Activated CD4-positive, alpha-beta T cell treated with anti-CD3 and anti-CD28 coated beads for 36 hours (primary cell): ENCODE data around the gene POLR2F. TPM values are rescaled to one million over a fixed set of nuclear protein-coding genes. Genes with fewer than 3 reads are reported as not detected.
"Not testable (repeated sequence)": the region's sequence is repeated elsewhere in the genome, so short reads cannot be mapped to it uniquely, and the experiment has no call there.

Experiments used
- ATAC-seq: fragments of 200-7000 bp; cut with Tn5 transposase; one replicate; pipeline ENCODE4 v1.10.0; 2021; ENCODE audit warnings: mild to moderate bottlenecking, moderate library complexity
- CTCF ChIA-PET: fragments of 350-600 bp; sonication (Branson Sonifier 250); formaldehyde crosslinking; loops from one replicate; lab custom pipeline; 2021; ENCODE audit warnings: antibody characterized with exemption; lab: Charles Lee
- POLR2A ChIA-PET: fragments of 350-600 bp; sonication (Branson Sonifier 250); formaldehyde crosslinking; loops from one replicate; lab custom pipeline; 2021; ENCODE audit warnings: antibody characterized with exemption, inconsistent platforms; lab: Charles Lee
- DNase-seq: peaks from one replicate; pipeline ENCODE4 v3.0.0-alpha.2; 2020
- H3K27ac Mint-ChIP-seq: one replicate; pipeline ENCODE4 v1.8.0; 2021; ENCODE audit warnings: mixed read lengths
- H3K27me3 Mint-ChIP-seq: one replicate; pipeline ENCODE4 v1.8.0; 2021; ENCODE audit warnings: mixed read lengths
- H3K36me3 Mint-ChIP-seq: one replicate; pipeline ENCODE4 v1.8.0; 2021; ENCODE audit warnings: low read depth, mixed read lengths
- H3K4me1 Mint-ChIP-seq: one replicate; pipeline ENCODE4 v1.8.0; 2021; ENCODE audit warnings: mixed read lengths
- H3K4me3 Mint-ChIP-seq: one replicate; pipeline ENCODE4 v1.8.0; 2021; ENCODE audit warnings: mild to moderate bottlenecking, moderate library complexity, mixed read lengths
- H3K9me3 Mint-ChIP-seq: one replicate; pipeline ENCODE4 v1.8.0; 2021; ENCODE audit warnings: low read depth, mixed read lengths
- intact Hi-C, 2 experiments: fragments of 100-400 bp; cut with DNase I in 1 of 2; cut with micrococcal nuclease in 1 of 2; formaldehyde crosslinking; loops; one replicate each; pipeline versions ENCODE4 v1.14.2 to v1.15.1; 2022 to 2024; cut with DNase I, micrococcal nuclease
- total RNA-seq, 2 experiments: library from RNA; stranded (reverse); gene quantifications; one replicate each; pipeline ENCODE4 v1.2.3, GENCODE V29; 2021

Gene POLR2F
- total RNA-seq, 2 experiments from 2014 or later: 70.5 to 77.8 TPM

- Mint-ChIP-seq H3K4me3 (no peak overlapping the region), H3K27ac (no peak overlapping the region), H3K4me1 (peaks cover 11% of the 10 kb centered on the region), H3K36me3 (peaks cover 6% of the 10 kb centered on the region), H3K27me3 (no peaks in the 10 kb centered on the region), H3K9me3 (no peaks in the 10 kb centered on the region)
- ATAC-seq: peak; percentile 100
- POLR2A ChIA-PET: interaction anchor here (1.0 to 1.4 kb wide), 2 partner anchors 23 to 27 kb away, joined by 3 read pairs; no protein-coding TSS in a partner anchor
- CTCF ChIA-PET: interaction anchor here (0.6 to 4.7 kb wide), 13 partner anchors 18 to 1734 kb away, joined by 3 to 20 read pairs (median 4); partner anchors contain the start of genes C22orf23, MICALL1 and POLR2F
- DNase-seq: peak; percentile 94
- intact Hi-C loops: loop anchor here (1.0 to 10.0 kb wide), 5 partner anchors 19 to 117 kb away; partner anchors contain the start of genes C22orf23 (in 2 of the 2), POLR2F (in 2 of the 2) and MICALL1 (in 1 of the 2)
These were observed 19.7 kb upstream of the POLR2F start for GRCh38 chr22:37933711-37934376.

- intact Hi-C loops: no loop called here
- DNase-seq: no peak
- Mint-ChIP-seq H3K4me3 (no peak overlapping the region), H3K9me3 (no peaks in the 10 kb centered on the region), H3K36me3 (peaks cover 6% of the 10 kb centered on the region), H3K27ac (no peak overlapping the region), H3K4me1 (no peaks in the 10 kb centered on the region), H3K27me3 (no peaks in the 10 kb centered on the region)
- CTCF ChIA-PET: interaction anchor here (1.4 to 1.9 kb wide), 2 partner anchors 12 to 35 kb away, joined by 4 read pairs; partner anchors contain the start of genes C22orf23, MICALL1 and POLR2F
- ATAC-seq: no peak
- POLR2A ChIA-PET: no interaction called here
These were observed 12.7 kb upstream of the POLR2F start for GRCh38 chr22:37940698-37941376.

GRCh38 chr22:37942133-37942532, 11.4 kb upstream of the POLR2F start:
- intact Hi-C loops: no loop called here
- no peaks in the 10 kb centered on the region for H3K27me3 Mint-ChIP-seq
- ChIA-PET POLR2A (interaction anchor here (0.5 kb wide), 1 partner anchor 459 kb away, joined by 3 read pairs; no protein-coding TSS in a partner anchor), CTCF (no interaction called here)
- no peaks in the 10 kb centered on the region for H3K4me1 Mint-ChIP-seq
- H3K27ac Mint-ChIP-seq: no peak overlapping the region
- peaks cover 6% of the 10 kb centered on the region for H3K36me3 Mint-ChIP-seq
- H3K4me3 Mint-ChIP-seq: no peak overlapping the region
- DNase-seq: no peak
- no peak for ATAC-seq
- H3K9me3 Mint-ChIP-seq: no peaks in the 10 kb centered on the region

GRCh38 chr22:37943136-37943824, 10.2 kb upstream of the POLR2F start:
- POLR2A ChIA-PET: no interaction called here
- H3K9me3 Mint-ChIP-seq: no peaks in the 10 kb centered on the region
- CTCF ChIA-PET: interaction anchor here (0.6 to 0.7 kb wide), 2 partner anchors 15 to 40 kb away, joined by 3 read pairs; no protein-coding TSS in a partner anchor

GRCh38 chr22:37943825-37944198, 9.7 kb upstream of the POLR2F start:
- no peak overlapping the region for H3K4me3 Mint-ChIP-seq
- H3K9me3 Mint-ChIP-seq: no peaks in the 10 kb centered on the region
- DNase-seq: no peak
- H3K36me3 Mint-ChIP-seq: no peaks in the 10 kb centered on the region
- H3K27ac Mint-ChIP-seq: no peak overlapping the region
- ChIA-PET POLR2A (no interaction called here), CTCF (interaction anchor here (0.6 to 0.7 kb wide), 2 partner anchors 16 to 41 kb away, joined by 3 read pairs; no protein-coding TSS in a partner anchor)
- intact Hi-C loops: no loop called here
- no peaks in the 10 kb centered on the region for H3K27me3 Mint-ChIP-seq
- no peak for ATAC-seq
- H3K4me1 Mint-ChIP-seq: no peaks in the 10 kb centered on the region

More at GRCh38 chr22:37943136-37943824, 10.2 kb upstream of the POLR2F start:
- intact Hi-C loops: no loop called here
- H3K4me3 Mint-ChIP-seq: no peak overlapping the region
- no peak overlapping the region for H3K27ac Mint-ChIP-seq
- no peaks in the 10 kb centered on the region for H3K4me1 Mint-ChIP-seq
- DNase-seq: no peak
- H3K27me3 Mint-ChIP-seq: no peaks in the 10 kb centered on the region
- no peaks in the 10 kb centered on the region for H3K36me3 Mint-ChIP-seq
- no peak for ATAC-seq

GRCh38 chr22:37944423-37944822, 9.1 kb upstream of the POLR2F start:
- CTCF ChIA-PET, POLR2A ChIA-PET, H3K27me3 Mint-ChIP-seq, H3K27ac Mint-ChIP-seq, H3K4me1 Mint-ChIP-seq, H3K9me3 Mint-ChIP-seq, intact Hi-C loops, ATAC-seq, H3K36me3 Mint-ChIP-seq, H3K4me3 Mint-ChIP-seq, DNase-seq: not testable (repeated sequence)

GRCh38 chr22:37947142-37947795, 6.2 kb upstream of the POLR2F start:
- H3K27me3 Mint-ChIP-seq, H3K36me3 Mint-ChIP-seq, CTCF ChIA-PET, H3K4me3 Mint-ChIP-seq, H3K27ac Mint-ChIP-seq, H3K9me3 Mint-ChIP-seq, ATAC-seq, H3K4me1 Mint-ChIP-seq, intact Hi-C loops, DNase-seq: not testable (repeated sequence)
- POLR2A ChIA-PET: interaction anchor here (0.6 kb wide), 1 partner anchor 42 kb away, joined by 3 read pairs; no protein-coding TSS in a partner anchor

- no peak for ATAC-seq
- CTCF ChIA-PET: interaction anchor here (0.6 to 1.3 kb wide), 2 partner anchors 17 to 318 kb away, joined by 3 to 6 read pairs; no protein-coding TSS in a partner anchor
These were observed 2.2 kb upstream of the POLR2F start for GRCh38 chr22:37951305-37951704.

GRCh38 chr22:37952629-37953028, 870 bp upstream of the POLR2F start:
- H3K27me3 Mint-ChIP-seq: peaks cover 11% of the 10 kb centered on the region
- POLR2A ChIA-PET, DNase-seq, ATAC-seq, H3K9me3 Mint-ChIP-seq, H3K27ac Mint-ChIP-seq: not testable (repeated sequence)
- intact Hi-C loops: loop anchor here (1.0 to 10.0 kb wide), 13 partner anchors 18 to 618 kb away; partner anchors contain the start of genes ANKRD54 (in 2 of the 2), EIF3L (in 2 of the 2), MICALL1 (in 2 of the 2) and PDXP (in 2 of the 2)
- H3K4me3 Mint-ChIP-seq: peak overlapping the region; percentile 86
- peaks cover 19% of the 10 kb centered on the region for H3K36me3 Mint-ChIP-seq
- CTCF ChIA-PET: interaction anchor here (0.6 to 3.0 kb wide), 6 partner anchors 11 to 343 kb away, joined by 3 to 26 read pairs (median 4); no protein-coding TSS in a partner anchor
- peaks cover 23% of the 10 kb centered on the region for H3K4me1 Mint-ChIP-seq

More at GRCh38 chr22:37951305-37951704, 2.2 kb upstream of the POLR2F start:
- Mint-ChIP-seq H3K9me3 (no peaks in the 10 kb centered on the region), H3K36me3 (peaks cover 7% of the 10 kb centered on the region), H3K27ac (no peak overlapping the region), H3K4me3 (no peak overlapping the region), H3K27me3 (peaks cover 11% of the 10 kb centered on the region), H3K4me1 (peaks cover 19% of the 10 kb centered on the region)
- POLR2A ChIA-PET: no interaction called here
- DNase-seq: no peak
- intact Hi-C loops: loop anchor here (5.0 to 10.0 kb wide), 3 partner anchors 44 to 344 kb away; partner anchors contain the start of genes ANKRD54 (in 1 of the 2), EIF3L (in 1 of the 2), GGA1 (in 1 of the 2) and MICALL1 (in 1 of the 2)

- POLR2A ChIA-PET: interaction anchor here (1.0 kb wide), 2 partner anchors 57 to 109 kb away, joined by 3 to 6 read pairs; partner anchors contain the start of gene ANKRD54
- intact Hi-C loops: loop anchor here (1.0 to 10.0 kb wide), 13 partner anchors 18 to 617 kb away; partner anchors contain the start of genes ANKRD54 (in 2 of the 2), EIF3L (in 2 of the 2), MICALL1 (in 2 of the 2) and PDXP (in 2 of the 2)
- Mint-ChIP-seq H3K27ac (peak overlapping the region; percentile 38), H3K36me3 (peaks cover 21% of the 10 kb centered on the region), H3K27me3 (peaks cover 11% of the 10 kb centered on the region), H3K9me3 (no peaks in the 10 kb centered on the region), H3K4me3 (peak overlapping the region; percentile 86), H3K4me1 (peaks cover 26% of the 10 kb centered on the region)
- DNase-seq: no peak
- ATAC-seq: no peak
- CTCF ChIA-PET: interaction anchor here (0.6 to 3.0 kb wide), 8 partner anchors 12 to 348 kb away, joined by 3 to 26 read pairs (median 4); no protein-coding TSS in a partner anchor
These were observed 450 bp upstream of the POLR2F start for GRCh38 chr22:37953062-37953436.
